Activated CD4-positive, alpha-beta T cell treated with anti-CD3 and anti-CD28 coated beads, Interleukin-2, Interleukin-6, amounts not matched to agents 100 ng/mL and 50 ng/mL, durations not matched to agents 16 hours and 8 hours (primary cell): ENCODE measurements around the gene RAPSN.
A peak's percentile ranks its signal among the peaks of the same experiment; 100 is the strongest.

ENCODE experiments used
- DNase-seq: peaks from one replicate; pipeline ENCODE4 v3.0.0-alpha.2; 2020

Gene RAPSN

DNA sequence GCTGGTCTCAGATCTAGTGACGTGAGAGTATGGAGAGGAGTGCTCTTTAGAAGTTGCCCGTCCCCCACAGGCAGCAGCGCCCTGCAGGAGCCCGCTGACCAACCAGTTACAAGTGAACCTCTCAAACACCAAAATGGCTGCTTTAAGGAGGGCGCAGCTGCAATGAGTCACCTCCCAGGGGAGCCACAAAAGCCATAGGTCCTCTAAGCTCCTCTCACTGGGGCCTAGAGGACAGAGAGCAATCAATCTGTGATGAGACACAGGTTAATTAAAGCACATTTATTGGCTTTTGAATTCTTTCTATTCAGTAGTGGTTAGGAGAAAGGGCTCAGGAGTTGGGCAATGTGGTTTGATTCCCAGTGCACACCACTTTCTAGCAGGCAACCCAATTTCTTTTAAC lies 15.5 kb upstream of the RAPSN start:
- peak; percentile 8 for DNase-seq

- no peak for DNase-seq
Measured at GRCh38 chr11:47461876-47462275, 12.9 kb upstream of the RAPSN start.

DNA sequence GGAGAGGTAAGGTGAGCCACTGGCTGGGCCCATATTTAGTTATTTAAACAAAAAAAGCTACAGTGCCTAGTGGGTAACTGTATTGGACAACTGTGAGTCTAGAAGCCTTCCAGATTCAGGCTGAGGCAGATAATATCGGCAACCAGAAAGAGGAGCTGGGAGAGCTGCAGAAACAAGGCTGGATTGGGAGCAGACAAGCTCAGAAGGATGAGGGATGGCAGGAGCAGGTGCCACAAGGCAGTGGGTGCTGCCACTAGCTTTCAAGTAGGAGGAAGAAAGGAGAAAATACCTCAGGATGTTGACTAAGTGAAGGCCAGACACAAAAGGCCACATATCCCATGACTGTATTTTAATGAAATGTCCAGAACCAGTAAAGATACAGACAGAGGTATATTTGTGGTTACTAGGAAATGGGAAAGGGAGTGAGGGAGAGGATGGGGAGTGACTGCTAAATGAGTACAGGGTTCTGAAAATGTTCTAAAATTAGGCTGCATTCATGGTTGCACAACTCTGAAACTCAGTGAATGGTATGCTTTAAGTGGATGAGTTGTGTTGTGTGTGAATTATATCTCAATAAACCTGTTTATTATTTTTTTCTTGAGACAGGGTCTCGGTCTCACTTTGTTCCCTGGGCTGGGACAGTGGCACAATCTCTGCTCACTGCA lies 11.8 kb upstream of the RAPSN start:
- no peak for DNase-seq

DNA sequence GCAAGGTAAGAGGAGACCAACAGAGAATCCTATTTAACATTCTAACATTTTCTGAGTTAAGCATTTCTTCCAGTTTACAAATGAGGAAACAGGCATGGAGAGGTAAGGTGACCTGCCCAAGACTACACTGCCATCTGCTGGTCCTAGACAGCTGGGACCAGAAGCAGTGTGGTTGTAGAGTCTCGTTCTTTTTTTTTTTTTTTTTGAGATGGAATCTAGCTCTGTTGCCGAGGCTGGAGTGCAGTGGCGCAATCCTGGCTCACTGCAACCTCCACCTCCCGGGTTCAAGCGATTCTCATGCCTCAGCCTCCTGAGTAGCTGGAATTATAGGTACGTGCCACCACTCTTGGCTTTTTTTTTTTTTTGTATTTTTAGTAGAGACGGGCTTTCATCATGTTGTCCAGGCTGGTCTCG lies 5.3 kb upstream of the RAPSN start:
- peak; percentile 78 for DNase-seq

DNA sequence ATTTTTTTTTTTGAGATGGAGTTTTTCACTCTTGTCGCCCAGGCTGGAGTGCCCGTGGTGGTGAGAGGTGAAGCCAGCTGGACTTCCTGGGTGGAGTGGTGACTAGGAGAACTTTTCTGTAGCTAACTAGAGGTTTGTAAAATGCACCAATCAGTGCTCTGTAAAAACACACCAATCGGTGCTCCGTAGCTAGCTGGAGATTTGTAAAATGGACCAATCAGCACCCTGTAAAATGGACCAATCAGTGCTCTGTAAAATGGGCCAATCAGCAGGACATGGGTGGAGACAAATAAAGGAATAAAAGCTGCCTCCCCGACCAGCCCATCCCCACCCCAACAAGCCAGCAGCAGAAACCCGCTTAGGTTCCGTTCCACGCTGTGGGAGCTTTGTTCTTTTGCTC lies 4.4 kb upstream of the RAPSN start:
- DNase-seq, result no peak

DNA sequence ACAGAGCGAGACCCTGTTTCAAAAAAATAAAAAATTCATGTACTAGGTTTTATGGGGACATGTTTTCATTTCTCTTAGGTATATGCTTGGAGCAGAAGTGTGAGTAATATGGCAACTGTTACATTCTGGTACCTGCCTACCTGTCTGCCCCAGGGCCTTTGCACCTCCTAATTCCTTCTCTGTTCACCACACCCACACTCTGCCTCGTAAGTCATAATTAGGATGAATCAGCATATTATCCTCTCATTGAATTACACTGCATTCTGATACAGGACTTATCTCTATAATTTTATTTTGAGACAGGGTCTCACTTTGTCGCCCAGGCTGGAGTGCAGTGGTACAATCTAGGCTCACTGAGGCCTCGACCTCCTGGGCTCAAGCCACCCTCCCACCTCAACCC lies 3.1 kb upstream of the RAPSN start:
- no peak for DNase-seq

- DNase-seq, result no peak
Measured at GRCh38 chr11:47451436-47451835, 2.5 kb upstream of the RAPSN start.

DNA sequence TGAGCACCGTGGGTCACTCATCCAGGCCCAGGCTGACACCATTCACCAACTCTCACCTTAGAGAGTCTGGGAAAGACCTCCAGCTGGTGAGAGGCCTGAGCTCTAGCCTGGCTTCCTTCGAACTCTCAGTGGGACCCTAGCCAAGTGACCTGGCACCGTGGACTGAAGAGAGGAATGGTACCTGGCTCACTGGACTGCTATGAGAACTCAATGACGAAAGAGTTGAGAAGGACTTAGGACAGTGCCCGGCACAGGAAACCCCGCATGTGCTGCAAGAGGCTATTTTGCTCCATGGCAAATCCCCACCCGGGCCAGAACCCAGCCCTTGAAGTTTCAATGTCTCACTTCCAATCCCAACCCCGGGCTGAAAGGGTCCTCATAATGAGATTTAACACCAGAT lies 605 bp upstream of the RAPSN start:
- no peak for DNase-seq

GRCh38 chr11:47447906-47448305 lies 1.0 kb downstream of the RAPSN start:
- DNase-seq, result no peak

DNA sequence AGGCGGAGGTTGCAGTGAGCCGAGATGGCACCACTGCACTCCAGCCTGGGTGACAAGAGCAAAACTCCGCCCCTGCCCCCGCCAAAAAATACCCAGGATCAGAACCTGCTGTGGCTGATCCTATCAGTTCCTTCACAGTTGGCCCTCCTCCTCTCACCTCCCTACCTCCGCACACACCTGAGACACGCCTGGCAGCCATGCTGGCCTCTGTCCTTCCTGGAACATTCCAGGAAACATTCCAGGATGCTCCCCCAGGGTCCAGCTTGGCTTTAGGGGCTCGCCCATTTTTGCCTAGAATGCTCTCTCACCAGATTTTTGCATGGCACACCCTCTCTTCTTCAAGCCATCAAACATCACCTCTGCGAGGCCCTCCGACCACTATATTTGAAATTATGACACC lies 2.1 kb downstream of the RAPSN start:
- no peak for DNase-seq

- no peak for DNase-seq
Measured at GRCh38 chr11:47445840-47446239, 3.1 kb downstream of the RAPSN start.

DNA sequence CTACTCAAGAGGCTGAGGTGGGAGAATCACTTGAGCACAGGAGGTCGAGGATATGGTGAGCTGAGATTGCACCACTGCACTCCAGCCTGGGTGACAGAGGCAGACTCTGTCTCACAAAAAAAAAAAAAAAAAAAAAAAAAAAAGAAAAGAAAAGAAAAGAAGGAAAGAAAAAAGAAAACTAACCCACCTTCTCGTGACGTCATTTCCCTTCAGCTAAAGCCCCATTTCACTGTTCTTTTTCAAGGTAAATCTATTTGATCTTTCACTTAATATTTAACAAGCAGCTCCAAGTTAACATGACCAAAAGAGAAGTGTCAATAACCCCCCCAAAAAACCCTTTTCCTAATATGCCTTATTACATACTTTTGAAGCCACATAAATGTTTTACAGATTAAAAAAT lies 5.1 kb downstream of the RAPSN start:
- DNase-seq, result no peak

- DNase-seq, result no peak
Measured at GRCh38 chr11:47443028-47443700, 5.8 kb downstream of the RAPSN start.

DNA sequence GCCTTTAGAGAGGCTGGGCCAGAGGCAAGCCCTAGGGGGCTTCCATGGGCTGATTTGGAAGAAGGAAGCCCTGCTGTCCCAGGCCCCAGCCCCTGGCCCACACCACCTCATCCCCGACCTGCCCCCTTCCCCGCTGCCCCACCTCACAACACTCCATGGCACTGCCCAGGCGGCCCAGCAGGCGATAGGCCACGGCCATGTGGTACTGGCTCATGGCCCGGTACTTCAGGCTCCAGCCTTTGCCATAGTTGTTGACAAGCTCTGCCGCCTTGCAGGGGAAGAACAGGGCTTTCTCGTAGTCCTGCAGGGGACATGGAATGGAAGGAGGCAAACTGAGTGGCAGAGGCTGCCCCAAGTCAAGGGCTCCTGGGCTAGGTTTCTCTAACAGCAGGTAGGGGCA lies 6.4 kb downstream of the RAPSN start:
- no peak for DNase-seq

DNA sequence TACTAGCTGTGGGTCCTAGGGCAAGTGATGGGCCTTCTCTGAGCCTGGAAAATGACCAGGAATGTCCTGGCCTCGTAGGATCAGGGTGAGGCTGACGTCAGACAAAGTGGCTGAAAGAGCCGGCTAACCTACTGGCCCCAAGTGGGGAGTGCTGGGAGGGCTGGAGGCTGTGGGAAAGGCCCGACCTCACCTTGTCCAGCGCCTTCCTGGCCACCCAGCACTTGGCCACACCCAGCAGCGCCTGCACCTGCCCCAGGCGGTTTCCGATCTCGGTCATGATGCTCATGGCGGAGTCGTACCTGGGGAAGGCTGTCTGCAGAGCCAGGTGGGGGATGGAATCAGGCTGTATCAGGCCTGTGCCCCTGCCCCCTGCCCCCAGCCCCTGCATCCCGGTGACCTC lies 7.5 kb downstream of the RAPSN start:
- no peak for DNase-seq

GRCh38 chr11:47440054-47440476 lies 8.9 kb downstream of the RAPSN start:
- no peak for DNase-seq

GRCh38 chr11:47438721-47439120 lies 10.2 kb downstream of the RAPSN start:
- no peak for DNase-seq

- no peak for DNase-seq
Measured at GRCh38 chr11:47437746-47438418, 11.1 kb downstream of the RAPSN start.

GRCh38 chr11:47437218-47437745 lies 11.7 kb downstream of the RAPSN start:
- DNase-seq, result no peak

DNA sequence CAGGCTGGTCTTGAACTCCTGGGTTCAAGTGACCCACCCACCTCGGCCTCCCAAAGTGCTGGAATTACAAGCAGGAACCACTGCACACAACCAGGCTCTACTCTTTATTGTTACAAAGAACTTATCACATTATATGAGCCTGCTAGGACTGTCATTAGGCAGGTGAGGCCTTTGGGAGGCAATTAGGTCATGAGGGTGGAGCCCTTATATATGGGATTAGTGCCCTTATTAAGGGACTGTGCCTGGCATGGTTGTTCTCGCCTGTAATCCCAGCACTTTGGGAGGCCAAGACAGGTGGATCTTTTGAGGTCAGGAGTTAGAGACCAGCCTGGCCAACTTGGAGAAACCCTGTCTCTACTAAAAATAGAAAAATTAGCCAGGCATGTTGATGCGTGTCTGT lies 12.2 kb downstream of the RAPSN start:
- DNase-seq, result no peak

DNA sequence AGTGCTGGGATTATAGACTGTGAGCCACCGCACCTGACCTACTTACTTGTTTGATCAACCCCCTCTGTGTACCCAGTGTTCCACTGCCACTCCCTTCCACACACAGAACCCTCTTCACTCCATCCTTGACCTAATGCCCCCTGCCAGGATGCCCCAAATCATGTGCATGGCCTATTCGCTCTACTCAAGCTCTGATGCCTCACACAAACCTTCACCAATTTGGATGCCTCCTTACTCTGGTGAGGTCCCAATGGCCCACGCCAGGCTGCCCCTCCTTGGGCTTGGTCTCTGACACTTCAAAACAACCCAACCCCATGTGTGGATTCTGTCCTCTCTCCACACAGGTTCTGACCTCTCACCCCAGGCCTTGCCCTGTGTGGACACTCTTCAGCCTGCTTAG lies 13.2 kb downstream of the RAPSN start:
- DNase-seq, result no peak

- DNase-seq, result no peak
Measured at GRCh38 chr11:47434011-47434786, 14.7 kb downstream of the RAPSN start.

DNA sequence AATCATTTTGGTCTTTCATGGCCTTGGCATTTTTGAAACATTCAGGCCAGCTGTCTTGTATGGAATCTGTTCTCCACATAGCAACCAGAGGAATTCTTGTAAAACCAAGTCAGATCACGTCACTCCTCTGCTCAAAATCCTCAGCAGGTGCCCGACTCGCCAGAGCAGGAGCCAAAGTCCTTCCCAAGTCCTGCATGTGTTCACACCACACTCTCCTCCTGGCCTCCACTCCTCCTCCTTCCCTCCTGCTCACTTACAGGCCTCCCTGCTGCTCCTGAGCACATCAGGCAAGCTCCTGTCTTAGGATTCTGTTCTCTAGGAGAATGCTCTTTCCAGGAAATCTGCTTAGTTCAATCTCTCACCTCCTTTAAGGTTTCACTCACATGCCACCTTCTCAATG lies 15.8 kb downstream of the RAPSN start:
- no peak for DNase-seq
